ENCODE results near the gene PSME2.

GRCh38 chr14:24195186-24196070 is 49.0 kb upstream of the PSME2 start, which contains the start of gene TM9SF1:
- TF ChIP-seq CTCF (IDR thresholded peaks at IDR 0.05) (no peak), POLR2A (IDR thresholded peaks at IDR 0.05) (peak; percentile 65 to 82)
